ENCODE measurements around the gene RPTOR.

DNA sequence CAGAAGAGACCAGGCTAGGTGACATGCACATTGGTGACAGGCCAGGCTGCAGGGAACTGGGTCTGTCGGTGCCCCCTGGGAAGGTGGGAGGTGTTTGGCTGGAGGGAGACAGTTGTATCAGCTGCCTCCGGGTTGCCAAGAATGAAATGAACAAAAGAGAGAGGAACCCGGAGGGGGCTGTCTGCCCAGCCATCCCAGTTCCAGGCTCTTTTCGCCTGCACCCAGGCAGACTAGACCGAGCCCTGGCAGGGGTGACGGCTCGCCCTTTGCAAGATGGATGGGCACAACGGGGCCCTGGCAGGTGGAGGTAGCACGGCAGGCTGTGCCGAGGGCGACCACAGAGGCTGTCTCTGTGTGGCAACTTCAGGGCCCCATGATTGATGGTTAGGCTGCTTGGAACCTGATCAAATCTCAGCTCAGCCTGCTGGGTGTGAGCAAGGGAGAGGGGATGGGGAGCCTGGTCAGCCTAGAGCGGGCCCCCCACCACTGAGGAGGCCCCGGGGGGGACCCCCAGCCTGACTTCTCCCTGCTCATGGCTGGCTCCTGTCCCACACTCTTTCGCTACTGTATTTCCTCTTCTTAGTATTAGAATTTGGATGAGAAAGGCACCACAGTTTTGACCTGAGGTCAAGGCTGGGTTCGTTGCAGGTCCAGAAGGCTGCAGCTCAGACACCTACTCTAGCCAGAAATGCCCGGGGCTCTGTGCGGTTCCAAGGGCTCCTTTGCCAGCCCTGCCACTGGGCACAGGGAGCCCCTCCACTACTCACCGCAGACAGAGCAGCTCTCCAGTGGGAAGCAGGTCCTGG, 328.1 kb downstream of the RPTOR start:
- TF ChIP-seq, protein P1, sequence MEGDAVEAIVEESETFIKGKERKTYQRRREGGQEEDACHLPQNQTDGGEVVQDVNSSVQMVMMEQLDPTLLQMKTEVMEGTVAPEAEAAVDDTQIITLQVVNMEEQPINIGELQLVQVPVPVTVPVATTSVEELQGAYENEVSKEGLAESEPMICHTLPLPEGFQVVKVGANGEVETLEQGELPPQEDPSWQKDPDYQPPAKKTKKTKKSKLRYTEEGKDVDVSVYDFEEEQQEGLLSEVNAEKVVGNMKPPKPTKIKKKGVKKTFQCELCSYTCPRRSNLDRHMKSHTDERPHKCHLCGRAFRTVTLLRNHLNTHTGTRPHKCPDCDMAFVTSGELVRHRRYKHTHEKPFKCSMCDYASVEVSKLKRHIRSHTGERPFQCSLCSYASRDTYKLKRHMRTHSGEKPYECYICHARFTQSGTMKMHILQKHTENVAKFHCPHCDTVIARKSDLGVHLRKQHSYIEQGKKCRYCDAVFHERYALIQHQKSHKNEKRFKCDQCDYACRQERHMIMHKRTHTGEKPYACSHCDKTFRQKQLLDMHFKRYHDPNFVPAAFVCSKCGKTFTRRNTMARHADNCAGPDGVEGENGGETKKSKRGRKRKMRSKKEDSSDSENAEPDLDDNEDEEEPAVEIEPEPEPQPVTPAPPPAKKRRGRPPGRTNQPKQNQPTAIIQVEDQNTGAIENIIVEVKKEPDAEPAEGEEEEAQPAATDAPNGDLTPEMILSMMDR (IDR thresholded peaks at IDR 0.05 in 4 of 5, conservative IDR thresholded peaks at IDR 0.05 in 1 of 5): no peak
- no peak for TF ChIP-seq POLR2A (IDR thresholded peaks at IDR 0.05)

All from gastrocnemius medialis (tissue), 4 donors.